MCF 10A (cell line): ENCODE data around the gene L2HGDH. TPM values are rescaled to one million over a fixed set of nuclear protein-coding genes. Genes with fewer than 3 reads are reported as not detected.

ENCODE experiments used
- BruUV-seq: library from RNA; stranded (reverse); fragments of 400-500 nt; replicated peaks from 2 replicates; lab custom pipeline; 2021; lab: Mats Ljungman, UMichigan
- CTCF ChIA-PET: fragments of 300-600 bp; sonication (Branson Sonifier 250); formaldehyde crosslinking; extraction: SDS; loops from one replicate; lab custom pipeline; 2021; ENCODE audit warnings: antibody characterized with exemption, inconsistent platforms; lab: Yijun Ruan, JAX
- POLR2A ChIA-PET: fragments of 300-600, 350-650 bp; sonication (Branson Sonifier 250); formaldehyde crosslinking; extraction: SDS; loops from one replicate; lab custom pipeline; 2020; ENCODE audit warnings: antibody characterized with exemption, inconsistent platforms; lab: Yijun Ruan, JAX
- DNase-seq: peaks from one replicate; pipeline ENCODE4 v3.0.0-alpha.2; 2018; ENCODE audit not compliant: unreplicated experiment
- H3K27ac Mint-ChIP-seq: one replicate; pipeline ENCODE4 v1.8.0; 2022; ENCODE audit warnings: mild to moderate bottlenecking, low read depth, mixed read lengths; ENCODE audit not compliant: unreplicated experiment
- H3K27me3 Mint-ChIP-seq: one replicate; pipeline ENCODE4 v1.8.0; 2022; ENCODE audit warnings: mixed read lengths; ENCODE audit not compliant: insufficient read depth, unreplicated experiment
- H3K36me3 Mint-ChIP-seq: one replicate; pipeline ENCODE4 v1.8.0; 2022; ENCODE audit warnings: mild to moderate bottlenecking, moderate library complexity, mixed read lengths; ENCODE audit not compliant: insufficient read depth, unreplicated experiment
- H3K4me1 Mint-ChIP-seq: one replicate; pipeline ENCODE4 v1.8.0; 2022; ENCODE audit warnings: mixed read lengths; ENCODE audit not compliant: insufficient read depth, unreplicated experiment
- H3K4me3 Mint-ChIP-seq: one replicate; pipeline ENCODE4 v1.8.0; 2022; ENCODE audit warnings: mild to moderate bottlenecking, moderate library complexity, mixed read lengths; ENCODE audit not compliant: unreplicated experiment
- H3K9me3 Mint-ChIP-seq: one replicate; pipeline ENCODE4 v1.8.0; 2022; ENCODE audit warnings: mixed read lengths; ENCODE audit not compliant: unreplicated experiment
- CTCF ChIP-seq: fragments of 200-600 bp; IDR thresholded peaks from one replicate; pipeline ENCODE4 v1.8.0; 2022; ENCODE audit warnings: antibody characterized with exemption, mild to moderate bottlenecking; ENCODE audit not compliant: unreplicated experiment
- intact Hi-C: fragments of 100-400 bp; cut with micrococcal nuclease; formaldehyde crosslinking; loops from 2 replicates; pipeline ENCODE4 v1.14.1; 2022
- total RNA-seq: library from RNA; stranded (reverse); gene quantifications from 2 replicates; pipeline ENCODE4 v1.2.3, GENCODE V29; 2022

The L2HGDH gene
- total RNA-seq, 1 experiment from 2014 or later, result 7.9 TPM

GRCh38 chr14:50342221-50343078 lies 30.4 kb upstream of the L2HGDH start:
- no peaks in the 10 kb centered on the region for H3K9me3 Mint-ChIP-seq
- peaks cover 18% of the 10 kb centered on the region for H3K4me1 Mint-ChIP-seq
- H3K27me3 Mint-ChIP-seq, result no peaks in the 10 kb centered on the region
- BruUV-seq, result no TSS peak
- ChIA-PET CTCF (interaction anchor here (0.5 to 1.1 kb wide), 5 partner anchors 22 to 484 kb away, joined by 3 read pairs; no protein-coding TSS in a partner anchor), POLR2A (interaction anchor here (0.5 to 2.4 kb wide), 7 partner anchors 9 to 185 kb away, joined by 3 to 7 read pairs (median 3); partner anchors contain the start of genes CDKL1 and SOS2)
- no peak overlapping the region for H3K4me3 Mint-ChIP-seq
- DNase-seq, result peak; percentile 30
- intact Hi-C loops, result loop anchor here (1.0 kb wide), 1 partner anchor 190 kb away; the partner anchor contains the start of gene MAP4K5
- peak; percentile 16 for TF ChIP-seq CTCF
- peak overlapping the region; percentile 66 for H3K27ac Mint-ChIP-seq
- peaks cover 4% of the 10 kb centered on the region for H3K36me3 Mint-ChIP-seq

GRCh38 chr14:50340963-50341362 lies 28.9 kb upstream of the L2HGDH start:
- Mint-ChIP-seq H3K9me3 (no peaks in the 10 kb centered on the region), H3K27ac (no peak overlapping the region), H3K4me1 (peaks cover 15% of the 10 kb centered on the region), H3K27me3 (no peaks in the 10 kb centered on the region), H3K4me3 (no peak overlapping the region), H3K36me3 (peaks cover 6% of the 10 kb centered on the region)
- intact Hi-C loops, result no loop called here
- BruUV-seq, result no TSS peak
- ChIA-PET POLR2A (no interaction called here), CTCF (interaction anchor here (1.1 kb wide), 1 partner anchor 20 kb away, joined by 4 read pairs; no protein-coding TSS in a partner anchor)
- DNase-seq, result no peak
- TF ChIP-seq CTCF, result no peak

GRCh38 chr14:50340045-50340444 lies 28.0 kb upstream of the L2HGDH start:
- Mint-ChIP-seq H3K4me3 (no peak overlapping the region), H3K9me3 (no peaks in the 10 kb centered on the region), H3K36me3 (peaks cover 11% of the 10 kb centered on the region), H3K27me3 (no peaks in the 10 kb centered on the region), H3K27ac (no peak overlapping the region), H3K4me1 (peaks cover 15% of the 10 kb centered on the region)
- intact Hi-C loops, result no loop called here
- CTCF ChIA-PET, result no interaction called here
- POLR2A ChIA-PET, result interaction anchor here (0.6 kb wide), 1 partner anchor 20 kb away, joined by 3 read pairs; no protein-coding TSS in a partner anchor
- TF ChIP-seq CTCF, result no peak
- DNase-seq, result no peak
- no TSS peak for BruUV-seq

GRCh38 chr14:50339178-50339804 lies 27.3 kb upstream of the L2HGDH start:
- POLR2A ChIA-PET, result interaction anchor here (1.2 kb wide), 1 partner anchor 10 kb away, joined by 5 read pairs; no protein-coding TSS in a partner anchor
- BruUV-seq, result no TSS peak
- DNase-seq, result no peak
- TF ChIP-seq CTCF, result no peak
- Mint-ChIP-seq H3K9me3 (no peaks in the 10 kb centered on the region), H3K27ac (no peak overlapping the region), H3K27me3 (no peaks in the 10 kb centered on the region), H3K4me1 (peaks cover 15% of the 10 kb centered on the region), H3K36me3 (peaks cover 18% of the 10 kb centered on the region), H3K4me3 (no peak overlapping the region)
- CTCF ChIA-PET, result no interaction called here
- intact Hi-C loops, result no loop called here
